22Rv1 (cell line): ENCODE data around the gene TMEM95.
"Not testable (repeated sequence)": the region's sequence is repeated elsewhere in the genome, so short reads cannot be mapped to it uniquely, and the experiment has no call there.

Experiments
- H3K27ac ChIP-seq: fragments of 450-650 bp; 2 replicates; pipeline ENCODE4 v1.5.1; 2017
- CTCF ChIP-seq: fragments of 450-650 bp; IDR thresholded peaks from 2 replicates; pipeline ENCODE4 v1.5.1; 2017; ENCODE audit warnings: mild to moderate bottlenecking
- ZFX ChIP-seq: fragments of 450-650 bp; IDR thresholded peaks from 2 replicates; pipeline ENCODE4 v1.6.1; 2017; ENCODE audit warnings: antibody characterized with exemption, borderline replicate concordance

The TMEM95 gene

GRCh38 chr17:7329997-7330637 is 24.8 kb upstream of the TMEM95 start:
- peak overlapping the region; percentile 85 for H3K27ac ChIP-seq
- no peak for TF ChIP-seq ZFX
- TF ChIP-seq CTCF, result no peak

GRCh38 chr17:7330638-7331015 is 24.3 kb upstream of the TMEM95 start:
- TF ChIP-seq CTCF (no peak), ZFX (no peak)
- peak overlapping the region; percentile 85 for H3K27ac ChIP-seq

GRCh38 chr17:7332111-7332510 is 22.8 kb upstream of the TMEM95 start:
- TF ChIP-seq ZFX (no peak), CTCF (no peak)
- no peak overlapping the region for H3K27ac ChIP-seq

- not testable (repeated sequence) for H3K27ac ChIP-seq
Observed at GRCh38 chr17:7332600-7333069, 22.3 kb upstream of the TMEM95 start.

GRCh38 chr17:7334938-7335538 is 19.9 kb upstream of the TMEM95 start:
- no peak for TF ChIP-seq CTCF
- TF ChIP-seq ZFX, result no peak
- no peak overlapping the region for H3K27ac ChIP-seq

- H3K27ac ChIP-seq, result not testable (repeated sequence)
Observed at GRCh38 chr17:7335765-7336164, 19.2 kb upstream of the TMEM95 start.

- TF ChIP-seq ZFX, result no peak
- TF ChIP-seq CTCF, result no peak
- H3K27ac ChIP-seq, result no peak within 1 kb of the TSS
Observed at GRCh38 chr17:7336240-7337175, 18.4 kb upstream of the TMEM95 start, which contains the start of gene ACAP1. ACAP1 (plus strand) TSS chr17:7336529; CDS start chr17:7336735, 206 bp downstream.

- H3K27ac ChIP-seq, result not testable (repeated sequence)
Observed at GRCh38 chr17:7337600-7337999, 17.4 kb upstream of the TMEM95 start.
